GM19452 (cell line): ENCODE results near the gene HCRT.
"Not testable (repeated sequence)": the region's sequence is repeated elsewhere in the genome, so short reads cannot be mapped to it uniquely, and the experiment has no call there.

Experiments used
- ATAC-seq: cut with Tn5 transposase; IDR thresholded peaks from one replicate; pipeline ENCODE4 v1.9.1; 2021; ENCODE audit not compliant: unreplicated experiment

Gene HCRT

DNA sequence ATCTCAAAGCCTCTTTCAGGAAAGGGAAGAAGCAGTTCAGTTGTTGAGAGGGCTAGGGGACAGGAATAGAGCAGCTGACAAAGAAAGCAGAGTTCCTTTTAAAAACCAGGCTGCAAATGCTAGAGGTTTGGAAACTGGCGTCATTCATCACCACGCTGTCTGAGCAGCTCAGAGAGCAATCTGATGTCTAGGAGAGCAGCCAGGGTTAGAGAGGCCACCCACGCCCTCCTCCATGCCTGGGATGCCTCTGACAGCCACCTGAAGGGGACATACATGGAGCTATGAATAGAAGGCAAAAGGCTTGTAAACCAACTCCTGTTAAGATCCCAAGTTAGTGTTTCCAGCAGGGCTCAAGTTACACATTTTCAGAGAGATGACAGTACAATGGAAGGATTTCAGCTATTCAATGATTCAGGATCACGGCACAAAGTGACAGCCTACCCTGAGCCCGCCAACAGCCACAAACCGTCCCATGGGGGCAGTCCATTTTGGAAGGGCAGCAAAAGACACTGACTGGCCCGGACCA is 42.8 kb downstream of the HCRT start:
- no peak for ATAC-seq

DNA sequence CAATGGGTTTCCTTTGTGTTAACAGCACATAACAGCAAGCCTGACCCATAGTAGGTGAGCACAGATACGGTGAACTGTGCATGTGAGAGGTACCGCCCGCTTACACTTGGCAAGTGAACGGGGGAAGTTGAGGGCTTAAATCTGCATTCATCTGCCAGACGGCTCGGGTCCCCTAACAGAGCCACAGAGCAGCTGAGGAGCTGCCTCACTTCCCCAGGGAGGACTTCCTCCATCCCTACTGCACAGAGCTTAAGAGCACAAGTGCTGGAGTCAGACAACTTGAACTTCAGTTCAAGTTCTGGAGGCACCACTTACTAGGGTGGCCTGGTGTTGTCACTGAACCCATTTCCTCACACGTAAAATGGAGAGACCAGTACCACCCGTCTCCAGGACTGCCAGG is 43.9 kb downstream of the HCRT start:
- no peak for ATAC-seq

DNA sequence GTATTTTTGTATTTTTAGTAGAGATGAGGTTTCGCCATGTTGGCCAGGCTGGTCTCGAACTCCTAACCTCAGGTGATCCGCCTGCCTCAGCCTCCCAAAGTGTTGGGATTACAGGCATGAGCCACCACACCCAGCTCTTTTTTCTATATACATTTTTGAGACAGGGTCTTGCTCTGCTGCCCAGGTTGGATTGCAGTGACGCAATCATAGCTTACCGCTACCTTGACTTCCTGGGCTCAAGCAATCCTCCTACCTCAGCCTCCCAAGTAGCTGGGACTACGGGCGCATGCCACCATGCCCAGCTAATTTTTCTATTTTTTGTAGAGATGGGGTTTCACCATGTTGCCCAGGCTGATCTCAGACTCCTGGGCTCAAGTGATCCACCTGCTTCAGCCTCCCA is 44.6 kb downstream of the HCRT start:
- not testable (repeated sequence) for ATAC-seq

DNA sequence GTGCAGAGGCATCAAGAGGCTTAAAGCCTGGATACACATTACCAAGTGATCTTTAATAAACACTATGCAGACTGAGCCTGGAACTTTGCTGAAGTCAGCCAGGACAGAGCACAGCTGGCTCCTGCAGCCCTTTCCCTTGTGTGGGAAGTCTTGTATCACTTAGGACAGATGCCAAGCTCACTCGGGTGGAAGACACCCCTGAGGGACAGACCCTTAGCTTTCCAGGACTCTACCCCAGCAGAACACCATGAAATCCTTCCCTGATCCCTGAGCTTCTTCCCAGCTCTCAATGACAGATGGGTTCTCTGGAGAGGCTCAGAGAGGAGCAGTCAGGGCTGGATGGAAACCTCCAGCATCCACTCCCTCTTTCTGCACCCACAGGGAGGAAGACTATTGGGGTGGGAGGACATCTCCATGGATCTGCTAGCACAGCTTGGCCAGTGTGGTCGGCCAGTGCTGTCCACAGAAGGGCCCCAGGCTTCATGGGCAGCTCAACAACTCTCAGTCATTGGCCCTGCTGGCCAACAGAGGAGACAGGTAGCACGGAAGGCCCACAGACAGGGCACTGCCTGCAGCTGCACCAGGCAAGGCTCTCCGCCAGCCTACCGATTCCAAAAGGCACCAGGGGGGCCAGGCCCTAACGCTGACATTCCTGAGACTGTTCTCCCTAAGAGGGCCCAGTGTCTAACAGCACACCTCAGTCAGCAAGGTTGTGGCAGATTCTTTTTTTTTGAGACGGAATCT is 46.3 kb downstream of the HCRT start:
- ATAC-seq, result no peak

DNA sequence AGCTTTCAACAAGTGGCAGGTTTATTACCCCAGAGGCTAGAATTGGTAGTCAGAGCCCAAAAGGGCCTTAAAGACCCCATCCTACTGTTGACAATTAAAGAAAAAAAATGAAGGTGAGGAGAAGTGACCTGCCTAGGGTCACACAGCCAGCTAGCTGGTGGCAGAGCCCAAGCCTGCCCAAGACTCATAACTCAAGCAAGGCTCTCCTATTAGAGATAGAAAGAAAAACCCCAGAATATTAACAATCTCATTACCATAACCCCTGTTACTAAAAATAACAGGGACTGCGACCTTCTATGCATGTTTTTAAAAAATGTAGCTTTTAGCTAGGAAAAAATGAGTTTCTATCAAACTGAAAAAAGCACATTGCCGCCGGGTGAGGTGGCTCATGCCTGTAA is 48.6 kb downstream of the HCRT start:
- no peak for ATAC-seq

DNA sequence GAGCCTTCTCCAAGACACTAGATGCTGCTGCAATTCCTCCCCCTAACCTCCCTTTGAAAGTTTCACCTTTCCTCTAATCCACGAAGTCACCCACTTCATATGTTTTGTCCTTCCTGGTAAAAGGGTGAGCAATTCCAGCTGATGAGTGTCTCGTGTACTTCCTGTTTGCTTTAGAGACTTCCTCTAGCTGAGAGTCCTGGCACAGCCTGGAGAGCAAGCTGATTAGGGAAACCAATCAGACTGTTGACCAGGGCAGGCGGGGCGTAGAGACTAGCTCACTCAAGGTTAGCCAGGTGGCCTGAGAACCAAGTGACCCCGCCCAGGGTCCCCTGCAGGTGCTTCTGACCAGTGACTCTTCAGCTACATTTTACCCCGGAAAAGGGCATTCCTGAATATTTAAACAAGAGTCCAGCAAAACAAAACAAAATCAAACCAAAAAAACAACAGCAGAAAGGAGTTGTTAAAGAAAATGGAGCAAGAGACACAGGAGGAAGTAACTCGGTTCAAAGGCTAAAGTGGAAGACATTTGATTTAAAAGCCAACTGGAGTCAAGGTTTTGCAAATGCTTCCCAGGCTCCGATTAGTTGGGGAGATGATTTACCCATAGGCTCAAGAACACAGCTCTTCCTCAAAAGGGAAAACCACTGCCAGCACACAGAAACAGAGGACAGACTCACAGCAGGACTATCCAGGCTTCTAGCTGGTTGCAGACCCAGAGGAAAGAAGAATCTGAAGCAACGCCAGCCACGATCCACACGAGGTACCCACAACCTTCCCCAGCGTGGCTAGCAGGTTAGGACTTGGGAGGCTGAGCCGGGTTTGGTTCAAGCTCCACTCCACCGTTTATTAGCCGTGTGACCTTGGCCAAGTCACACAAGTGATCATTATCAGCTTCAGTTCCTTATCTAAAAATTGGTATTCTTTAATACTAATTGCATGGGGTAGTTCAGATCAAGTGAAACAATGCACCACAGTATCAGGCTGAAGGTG is 49.3 kb downstream of the HCRT start:
- ATAC-seq, result no peak

DNA sequence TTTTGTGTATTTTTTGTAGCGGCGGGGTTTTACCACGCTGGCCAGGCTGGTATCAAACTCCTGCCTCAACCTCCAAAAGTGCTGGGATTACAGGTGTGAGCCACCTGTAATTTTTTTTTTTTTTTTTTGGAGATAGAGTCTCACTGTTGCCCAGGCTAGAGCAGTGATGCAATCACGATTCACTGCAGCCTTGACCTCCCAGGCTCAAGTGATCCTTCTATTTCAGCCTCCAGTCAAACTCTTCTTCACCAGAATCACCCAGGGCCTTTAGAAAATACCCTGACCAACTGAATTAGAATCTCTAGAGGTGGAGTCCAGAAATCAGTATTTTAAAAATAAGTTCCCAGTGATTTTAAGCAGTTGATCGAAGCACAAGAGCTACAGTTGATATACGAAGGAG is 50.1 kb downstream of the HCRT start:
- ATAC-seq, result no peak
